Endometrial microvascular endothelial cells (primary cell): ENCODE measurements around the gene DBNDD2. TPM values are rescaled to one million over a fixed set of nuclear protein-coding genes. Genes with fewer than 3 reads are reported as not detected.

Experiments
- in situ Hi-C: cut with HindIII; loops from 2 replicates; pipeline ENCODE4 v1.10.0; 2017; ENCODE audit warnings: low sequenced_read_pairs, low pct_unique_long_range_greater_than_20kb; ENCODE audit errors: inconsistent ontology term
- total RNA-seq: library from RNA; depleted of rRNA; stranded (reverse); fragments of >200 nt; gene quantifications from one replicate; pipeline ENCODE4 v1.2.3, GENCODE V29; 2015; ENCODE audit errors: inconsistent ontology term

Gene DBNDD2
- total RNA-seq, 1 donor from 2014 or later = 13.8 TPM

GRCh38 chr20:45440891-45441685, 33.0 kb downstream of the DBNDD2 start:
- in situ Hi-C loops = no loop called here

GRCh38 chr20:45441746-45442145, 33.7 kb downstream of the DBNDD2 start:
- in situ Hi-C loops = no loop called here

GRCh38 chr20:45444050-45444449, 36.0 kb downstream of the DBNDD2 start:
- in situ Hi-C loops = no loop called here

GRCh38 chr20:45445805-45446562, 37.9 kb downstream of the DBNDD2 start:
- in situ Hi-C loops = no loop called here

GRCh38 chr20:45448270-45448669, 40.2 kb downstream of the DBNDD2 start:
- in situ Hi-C loops = no loop called here

GRCh38 chr20:45449528-45449927, 41.4 kb downstream of the DBNDD2 start:
- in situ Hi-C loops = no loop called here

GRCh38 chr20:45450097-45450818, 42.2 kb downstream of the DBNDD2 start:
- in situ Hi-C loops = no loop called here

GRCh38 chr20:45452238-45452637, 44.1 kb downstream of the DBNDD2 start:
- in situ Hi-C loops = no loop called here

GRCh38 chr20:45452772-45453691, 44.9 kb downstream of the DBNDD2 start:
- in situ Hi-C loops = no loop called here

- in situ Hi-C loops = no loop called here
Measured at GRCh38 chr20:45456632-45457031, 48.5 kb downstream of the DBNDD2 start.

GRCh38 chr20:45459606-45460005, 51.5 kb downstream of the DBNDD2 start:
- in situ Hi-C loops = no loop called here

Other genes with a start within 250 kb of the DBNDD2 start
- gene PI3, start 233.4 kb upstream of the DBNDD2 start, total RNA-seq = not detected
- gene SEMG1, start 201.3 kb upstream of the DBNDD2 start, total RNA-seq = not detected
- gene SEMG2, start 186.9 kb upstream of the DBNDD2 start, total RNA-seq = not detected
- not detected for gene SLPI, start 153.7 kb upstream of the DBNDD2 start, total RNA-seq
- not detected for gene RBPJL, start 101.4 kb upstream of the DBNDD2 start, total RNA-seq
- gene MATN4, start 100.0 kb upstream of the DBNDD2 start, total RNA-seq = not detected
- 43.6 TPM for gene SDC4, start 59.9 kb upstream of the DBNDD2 start, total RNA-seq
- 35.1 TPM for gene SYS1, start 45.1 kb upstream of the DBNDD2 start, total RNA-seq
- not detected for gene TP53TG5, start 30.0 kb upstream of the DBNDD2 start, total RNA-seq
- 84.6 TPM for gene PIGT, start 7.9 kb downstream of the DBNDD2 start, total RNA-seq
- gene WFDC2, start 61.5 kb downstream of the DBNDD2 start, total RNA-seq = not detected
- gene SPINT3, start 107.3 kb downstream of the DBNDD2 start, total RNA-seq = not detected
- not detected for gene WFDC6, start 131.2 kb downstream of the DBNDD2 start, total RNA-seq
- gene EPPIN, start 139.1 kb downstream of the DBNDD2 start, total RNA-seq = not detected
- gene WFDC8, start 171.0 kb downstream of the DBNDD2 start, total RNA-seq = not detected
- gene WFDC10A, start 221.4 kb downstream of the DBNDD2 start, total RNA-seq = not detected
- gene WFDC9, start 223.0 kb downstream of the DBNDD2 start, total RNA-seq = not detected